Measurements from ENCODE around the gene SNAI1.

The SNAI1 gene

GRCh38 chr20:50013976-50014375 is 31.2 kb downstream of the SNAI1 start:
- TF ChIP-seq TAF1 (IDR thresholded peaks at IDR 0.05; ENCODE audit: low read depth) (no peak), MAX (IDR thresholded peaks at IDR 0.05) (no peak), FOXM1 (IDR thresholded peaks at IDR 0.05; ENCODE audit: borderline replicate concordance, low read depth) (no peak), NFIC (IDR thresholded peaks at IDR 0.05) (no peak), REST (IDR thresholded peaks at IDR 0.05; ENCODE audit: low read depth) (no peak), CEBPB (IDR thresholded peaks at IDR 0.05) (no peak)

GRCh38 chr20:50014570-50015562 is 32.1 kb downstream of the SNAI1 start:
- TF ChIP-seq CREB1 (IDR thresholded peaks at IDR 0.05; ENCODE audit: low read depth) (no peak), RAD21 (IDR thresholded peaks at IDR 0.05; ENCODE audit: low read depth) (no peak), TAF1 (IDR thresholded peaks at IDR 0.05; ENCODE audit: low read depth) (no peak), YY1 (IDR thresholded peaks at IDR 0.05; ENCODE audit: low read depth) (no peak)

GRCh38 chr20:50015636-50015992 is 32.8 kb downstream of the SNAI1 start:
- TF ChIP-seq TCF12 (IDR thresholded peaks at IDR 0.05; ENCODE audit: low read depth) = no peak
- no peak for TF ChIP-seq REST (IDR thresholded peaks at IDR 0.05; ENCODE audit: low read depth)
- TF ChIP-seq EGR1 (IDR thresholded peaks at IDR 0.05) = no peak
- no peak for TF ChIP-seq EP300 (IDR thresholded peaks at IDR 0.05; ENCODE audit: borderline replicate concordance)
- no peak for TF ChIP-seq MAX (IDR thresholded peaks at IDR 0.05)
- no peak for TF ChIP-seq FOXM1 (IDR thresholded peaks at IDR 0.05; ENCODE audit: borderline replicate concordance, low read depth)
- TF ChIP-seq ZBTB7A (IDR thresholded peaks at IDR 0.05; ENCODE audit: low read depth) = no peak

GRCh38 chr20:50015993-50016770 is 33.4 kb downstream of the SNAI1 start:
- no peak for TF ChIP-seq RAD21 (IDR thresholded peaks at IDR 0.05; ENCODE audit: low read depth)
- no peak for TF ChIP-seq TCF12 (IDR thresholded peaks at IDR 0.05; ENCODE audit: low read depth)
- TF ChIP-seq TAF1 (IDR thresholded peaks at IDR 0.05; ENCODE audit: low read depth) = no peak
- no peak for TF ChIP-seq CEBPB (IDR thresholded peaks at IDR 0.05)
- no peak for TF ChIP-seq REST (IDR thresholded peaks at IDR 0.05; ENCODE audit: low read depth)
- no peak for TF ChIP-seq USF1 (IDR thresholded peaks at IDR 0.05)
- no peak for TF ChIP-seq CREB1 (IDR thresholded peaks at IDR 0.05; ENCODE audit: low read depth)
- TF ChIP-seq EGR1 (IDR thresholded peaks at IDR 0.05) = no peak
- TF ChIP-seq TEAD4 (IDR thresholded peaks at IDR 0.05) = no peak
- no peak for TF ChIP-seq YY1 (IDR thresholded peaks at IDR 0.05; ENCODE audit: low read depth)
- TF ChIP-seq MAX (IDR thresholded peaks at IDR 0.05) = no peak
- no peak for TF ChIP-seq NFIC (IDR thresholded peaks at IDR 0.05)
- no peak for TF ChIP-seq EP300 (IDR thresholded peaks at IDR 0.05; ENCODE audit: borderline replicate concordance)
- TF ChIP-seq FOXM1 (IDR thresholded peaks at IDR 0.05; ENCODE audit: borderline replicate concordance, low read depth) = no peak
- TF ChIP-seq ZBTB7A (IDR thresholded peaks at IDR 0.05; ENCODE audit: low read depth) = no peak
